Measurements from ENCODE around the gene ZNF117.
A peak's percentile ranks its signal among the peaks of the same experiment; 100 is the strongest.
"Not testable (repeated sequence)": the region's sequence is repeated elsewhere in the genome, so short reads cannot be mapped to it uniquely, and the experiment has no call there.

Gene ZNF117

GRCh38 chr7:64990936-64991335 lies at the start of gene ZNF117:
TSS of gene ZNF117 (minus strand) at chr7:64991036.
- no peak for DNase-seq

- DNase-seq = peak; percentile 13
Measured at GRCh38 chr7:65038767-65039166, 47.9 kb upstream of the ZNF117 start.

DNA sequence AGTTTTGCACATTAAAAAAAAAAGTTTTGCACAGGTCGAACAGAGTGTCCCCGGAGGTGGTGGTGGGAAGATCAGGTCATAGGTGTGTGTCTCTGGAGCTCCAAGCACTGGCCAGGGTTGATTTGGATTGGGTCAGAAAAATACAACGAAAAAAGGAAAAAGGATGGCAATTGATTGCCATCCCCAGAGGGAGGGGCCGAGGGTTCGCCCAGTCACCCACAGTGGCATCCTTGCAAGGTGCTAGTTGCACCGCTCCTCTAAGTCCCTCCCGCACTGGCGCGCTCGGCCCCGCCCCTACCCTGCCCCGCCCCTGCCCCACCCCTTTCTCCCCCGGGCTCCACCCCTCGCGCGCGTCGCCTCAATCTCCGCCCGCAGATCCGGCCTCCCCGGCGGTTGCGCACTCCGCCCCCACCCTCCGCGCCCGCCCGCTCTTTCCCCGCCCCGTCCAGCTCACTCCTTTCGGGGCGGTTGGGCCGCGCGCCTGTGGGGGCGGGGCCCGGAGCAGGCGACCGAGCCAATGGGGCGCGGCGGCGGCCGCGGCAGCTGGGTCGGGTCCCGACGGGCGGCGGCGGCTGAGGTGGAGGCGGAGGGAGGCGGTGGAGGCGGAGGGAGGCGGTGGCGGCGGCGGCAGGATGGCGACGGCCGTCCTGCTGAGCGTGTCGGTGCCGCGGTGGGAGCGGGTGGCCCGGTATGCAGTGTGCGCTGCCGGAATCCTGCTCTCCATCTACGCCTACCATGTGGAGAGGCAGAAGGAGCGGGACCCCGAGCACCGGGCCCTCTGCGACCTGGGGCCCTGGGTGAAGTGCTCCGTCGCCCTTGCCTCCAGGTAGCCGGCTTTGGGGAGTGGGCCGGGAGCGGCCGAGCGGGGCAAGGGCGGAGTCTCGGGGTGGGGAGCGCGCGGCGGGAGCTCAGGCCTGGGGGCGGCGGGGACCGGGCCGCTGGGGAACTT lies 47.2 kb upstream of the ZNF117 start:
- DNase-seq = peak; percentile 93

- not testable (repeated sequence) for DNase-seq
Measured at GRCh38 chr7:65036526-65036925, 45.7 kb upstream of the ZNF117 start.

GRCh38 chr7:65035469-65035868 lies 44.6 kb upstream of the ZNF117 start:
- DNase-seq = not testable (repeated sequence)

GRCh38 chr7:65034120-65034782 lies 43.4 kb upstream of the ZNF117 start:
- DNase-seq = not testable (repeated sequence)

GRCh38 chr7:65033391-65033790 lies 42.6 kb upstream of the ZNF117 start:
- DNase-seq = not testable (repeated sequence)

DNA sequence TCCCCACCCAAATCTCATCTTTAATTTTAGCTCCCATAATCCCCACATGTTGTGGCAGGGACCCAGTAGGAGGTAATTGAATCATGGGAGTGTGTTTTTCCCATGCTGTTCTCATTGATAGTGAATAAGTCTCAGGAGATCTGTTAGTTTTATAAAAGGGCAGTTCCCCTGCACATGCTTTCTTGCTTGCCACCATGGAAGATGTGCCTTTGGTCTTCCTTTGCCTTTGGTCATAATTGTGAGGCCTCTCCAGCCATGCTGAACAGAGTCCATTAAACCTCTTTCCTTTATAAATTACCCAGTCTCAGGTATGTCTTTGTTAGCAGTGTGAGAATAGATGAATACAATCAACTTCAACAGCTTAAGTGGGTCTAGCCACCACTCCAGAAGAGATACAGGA lies 34.2 kb upstream of the ZNF117 start:
- not testable (repeated sequence) for DNase-seq

DNA sequence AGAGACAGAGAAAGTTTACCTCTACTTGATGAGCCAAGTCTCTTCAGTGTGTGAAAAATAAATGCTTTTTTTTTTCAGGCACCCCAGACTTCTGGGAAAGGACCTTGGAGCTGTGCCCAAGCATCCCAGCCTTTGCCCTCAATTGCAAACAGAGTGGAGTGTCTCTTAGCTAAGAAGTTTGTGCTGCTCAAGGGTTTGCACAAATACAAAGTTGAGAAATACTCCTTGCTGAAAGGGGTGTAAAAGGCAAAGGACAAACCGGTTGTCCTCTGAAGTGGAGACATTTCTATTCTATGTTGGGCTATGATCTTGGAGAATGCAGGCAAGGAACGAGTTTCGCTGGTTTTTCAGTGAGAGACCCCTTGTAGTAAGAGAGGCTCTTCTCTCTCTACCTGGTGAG lies 30.1 kb upstream of the ZNF117 start:
- DNase-seq = not testable (repeated sequence)

GRCh38 chr7:65009881-65010280 lies 19.0 kb upstream of the ZNF117 start:
- not testable (repeated sequence) for DNase-seq

DNA sequence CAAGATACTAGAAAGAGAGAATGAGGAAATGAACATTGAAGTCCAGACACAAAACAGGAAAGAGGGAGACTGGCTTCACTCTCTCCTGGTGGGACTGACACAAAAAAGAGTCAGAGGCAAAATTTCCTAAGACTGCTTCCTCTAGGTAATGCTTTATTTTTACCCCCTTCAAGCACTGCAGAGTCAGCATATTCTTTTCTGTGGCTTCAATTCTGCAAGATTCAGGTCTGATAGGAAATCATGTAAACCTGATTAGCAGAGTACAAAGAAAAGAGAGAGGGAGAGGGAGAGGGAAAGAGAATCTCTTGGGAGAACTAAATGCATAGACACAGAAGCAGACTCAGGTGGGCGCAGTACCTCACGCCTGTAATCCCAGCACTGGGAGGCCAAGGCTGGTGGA lies 18.6 kb upstream of the ZNF117 start:
- DNase-seq = not testable (repeated sequence)

DNA sequence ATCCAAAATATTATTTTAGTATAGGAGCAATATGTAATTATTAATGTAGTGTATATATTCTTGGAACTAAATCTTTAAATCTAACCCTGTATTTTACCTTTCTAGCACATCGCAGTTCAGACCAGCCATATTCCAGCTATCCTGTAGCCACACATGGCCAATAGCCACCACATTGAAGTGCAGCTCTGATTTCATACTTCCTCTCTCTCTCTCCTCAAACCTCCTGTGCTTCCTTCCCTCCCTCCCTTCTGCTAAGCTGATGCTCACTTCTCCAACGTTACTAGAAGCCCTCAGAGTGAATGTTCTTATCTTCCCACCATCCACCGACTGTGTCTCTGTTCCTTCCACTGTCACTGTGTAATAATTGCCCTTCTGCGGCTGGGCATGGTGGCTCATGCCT lies 16.2 kb upstream of the ZNF117 start:
- DNase-seq = not testable (repeated sequence)

DNA sequence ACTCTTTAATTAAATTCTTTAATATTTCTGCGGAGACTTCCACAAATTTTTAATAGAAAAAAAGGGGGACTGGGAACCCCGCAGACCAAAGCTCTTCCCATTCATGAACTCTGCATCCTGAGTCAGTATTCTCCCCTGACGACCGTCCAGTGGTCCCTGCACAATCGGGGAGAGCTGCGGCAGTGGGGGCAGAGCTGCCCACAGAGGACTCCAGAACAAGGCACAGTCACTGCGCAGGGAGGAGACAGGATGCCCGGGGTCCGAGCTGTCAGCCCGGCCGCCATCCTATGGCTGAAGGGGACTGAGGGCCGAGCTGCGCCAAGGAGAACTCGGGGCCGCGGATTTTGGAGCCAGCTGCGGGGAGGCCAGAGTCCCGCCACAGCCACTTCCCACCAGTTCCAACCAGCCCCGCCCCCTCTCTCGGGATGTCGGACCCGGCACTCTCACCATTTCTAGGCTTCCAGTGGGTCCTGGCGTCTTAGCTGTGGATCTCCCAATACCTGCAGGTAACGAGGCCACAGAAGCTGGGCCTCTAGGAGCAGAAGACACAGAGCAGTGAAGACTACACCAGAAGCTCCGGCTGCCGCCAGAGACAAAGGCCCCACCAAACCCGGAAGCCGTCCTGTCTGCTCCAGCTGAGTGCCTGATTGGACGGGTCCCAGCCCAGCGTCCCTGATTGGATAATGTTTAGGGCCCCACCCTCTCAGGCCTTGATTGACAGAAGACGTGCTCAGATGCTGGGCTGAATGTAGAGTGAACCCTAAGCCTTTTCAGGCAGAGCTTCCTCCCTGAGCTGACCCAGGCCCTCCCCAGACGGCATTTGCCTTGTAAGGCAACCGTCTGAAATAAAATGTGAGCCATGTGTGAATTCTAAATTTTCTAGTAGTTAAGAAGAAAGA lies 15.5 kb upstream of the ZNF117 start, which contains the start of gene ERV3-1:
TSS of gene ERV3-1 (minus strand) at position 594 of the 899 bp plus-strand sequence. CDS start 13,661 bp downstream, outside the sequence.
- DNase-seq = peak; percentile 88

DNA sequence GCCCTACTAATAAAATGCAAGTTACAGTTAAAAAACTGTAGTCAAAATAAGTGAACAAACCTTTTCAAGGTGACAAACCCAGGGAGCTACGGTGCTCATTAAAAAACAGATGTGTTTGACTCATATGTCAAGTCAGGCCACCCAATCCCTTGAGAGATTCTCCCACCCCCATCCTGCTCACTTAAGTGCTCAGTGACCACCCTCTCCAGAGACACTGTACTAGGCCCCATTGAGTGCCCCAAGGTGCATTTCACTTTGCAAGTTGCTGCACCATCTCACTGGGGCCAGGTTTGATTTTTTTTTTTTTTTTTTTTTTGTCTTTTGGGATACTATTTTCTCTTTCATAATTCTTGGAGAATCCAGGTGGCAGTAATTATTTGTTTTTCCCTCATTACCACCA lies 13.7 kb upstream of the ZNF117 start:
- no peak for DNase-seq

DNA sequence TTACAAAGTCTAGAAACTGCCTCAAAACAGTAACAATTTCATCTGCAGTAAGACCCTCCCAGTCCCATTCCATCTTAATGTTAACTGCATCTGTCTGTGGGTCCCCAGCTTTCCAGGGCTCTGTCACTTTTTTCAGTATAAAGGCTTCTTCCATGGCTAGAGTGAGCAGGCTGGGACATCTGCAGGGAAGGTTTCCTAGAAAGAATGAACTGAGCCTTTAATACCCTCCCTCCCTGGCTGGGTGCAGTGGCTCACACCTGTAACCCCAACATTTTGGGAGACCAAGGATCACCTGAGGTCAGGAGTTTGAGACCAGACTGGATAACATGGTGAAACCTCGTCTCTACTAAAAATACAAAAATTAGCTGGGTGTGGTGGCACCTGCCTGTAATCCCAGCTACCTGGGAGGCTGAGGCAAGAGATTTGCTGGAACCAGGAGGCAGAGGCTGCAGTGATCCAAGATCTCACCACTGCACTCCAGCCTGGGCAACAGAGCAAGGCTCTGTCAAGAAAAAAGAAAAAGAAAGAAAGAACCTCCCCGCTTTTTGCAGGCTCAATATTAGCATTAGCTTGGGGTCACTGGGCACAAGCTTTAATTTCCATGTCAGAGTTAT lies 12.2 kb upstream of the ZNF117 start:
- DNase-seq = no peak

DNA sequence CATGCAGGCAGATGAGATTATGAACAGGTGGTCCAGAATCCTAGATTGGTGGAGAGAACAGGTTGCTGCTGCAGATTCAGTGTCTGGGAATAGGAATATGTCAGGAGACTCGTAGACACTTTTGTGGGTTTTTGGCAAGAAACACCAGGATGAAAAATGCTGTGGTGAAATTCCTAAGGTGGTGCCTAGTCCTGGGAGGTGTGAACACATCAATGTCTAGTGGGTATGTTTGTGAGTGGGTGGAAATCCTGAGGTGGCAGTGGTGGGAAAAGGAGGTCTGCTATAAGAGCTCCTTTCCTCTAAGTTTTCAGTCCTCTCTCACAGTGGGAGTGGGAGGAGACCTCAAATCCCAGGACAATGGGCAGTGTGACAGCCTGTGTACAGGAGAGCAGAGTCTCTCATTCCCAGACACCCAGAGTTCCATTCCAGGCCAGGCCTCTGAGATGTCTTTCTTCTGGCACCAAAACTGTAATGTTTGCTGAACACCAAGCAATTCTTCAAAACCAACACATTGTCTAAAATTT lies 10.5 kb upstream of the ZNF117 start:
- no peak for DNase-seq

- DNase-seq = no peak
Measured at GRCh38 chr7:64999165-65000004, 8.5 kb upstream of the ZNF117 start.

- no peak for DNase-seq
Measured at GRCh38 chr7:64998865-64999164, 8.0 kb upstream of the ZNF117 start.

- no peak for DNase-seq
Measured at GRCh38 chr7:64997927-64998391, 7.1 kb upstream of the ZNF117 start.

GRCh38 chr7:64997164-64997908 lies 6.5 kb upstream of the ZNF117 start:
- no peak for DNase-seq

Measured in activated effector memory CD4-positive, alpha-beta T cell treated with Interleukin-2 at 50 U/mL for 16 hours (primary cell).